ENCODE data around the gene SPG7. TPM values are rescaled to one million over a fixed set of nuclear protein-coding genes. Genes with fewer than 3 reads are reported as not detected.

SPG7 gene
- total RNA-seq, 1 donor: 83.3 TPM

DNA sequence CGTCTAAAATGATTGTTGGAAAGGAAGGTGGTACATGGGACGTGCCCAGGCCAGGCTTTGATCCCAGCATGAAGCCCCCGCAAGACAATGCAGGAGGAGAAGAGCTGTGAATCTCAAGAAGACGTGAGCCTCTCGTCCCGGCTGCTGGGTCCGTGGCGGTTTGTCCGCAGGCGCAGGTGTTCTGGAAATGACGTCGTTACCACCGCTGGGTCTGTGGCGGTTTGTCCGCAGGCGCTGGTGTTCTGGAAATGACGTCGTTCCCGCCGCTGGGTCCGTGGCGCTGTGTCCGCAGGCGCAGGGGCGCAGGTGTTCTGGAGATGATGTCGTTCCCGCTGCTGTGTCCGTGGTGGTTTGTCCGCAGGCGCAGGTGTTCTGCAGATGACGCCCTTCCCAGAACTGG lies 14.1 kb downstream of the SPG7 start:
- no peaks in the 10 kb centered on the region for H3K27me3 ChIP-seq (ENCODE audit: insufficient read depth, low read length)
- no peaks in the 10 kb centered on the region for H3K9me3 ChIP-seq (ENCODE audit: low read depth, low read length)

GRCh38 chr16:89523680-89524344 lies 15.6 kb downstream of the SPG7 start:
- H3K9me3 ChIP-seq (ENCODE audit: low read depth, low read length): no peaks in the 10 kb centered on the region

More for the DNA sequence above, 14.1 kb downstream of the SPG7 start:
- H3K4me3 ChIP-seq (ENCODE audit: low read length): no peak overlapping the region
- no peaks in the 10 kb centered on the region for H3K4me1 ChIP-seq (ENCODE audit: insufficient read depth, low read length)

DNA sequence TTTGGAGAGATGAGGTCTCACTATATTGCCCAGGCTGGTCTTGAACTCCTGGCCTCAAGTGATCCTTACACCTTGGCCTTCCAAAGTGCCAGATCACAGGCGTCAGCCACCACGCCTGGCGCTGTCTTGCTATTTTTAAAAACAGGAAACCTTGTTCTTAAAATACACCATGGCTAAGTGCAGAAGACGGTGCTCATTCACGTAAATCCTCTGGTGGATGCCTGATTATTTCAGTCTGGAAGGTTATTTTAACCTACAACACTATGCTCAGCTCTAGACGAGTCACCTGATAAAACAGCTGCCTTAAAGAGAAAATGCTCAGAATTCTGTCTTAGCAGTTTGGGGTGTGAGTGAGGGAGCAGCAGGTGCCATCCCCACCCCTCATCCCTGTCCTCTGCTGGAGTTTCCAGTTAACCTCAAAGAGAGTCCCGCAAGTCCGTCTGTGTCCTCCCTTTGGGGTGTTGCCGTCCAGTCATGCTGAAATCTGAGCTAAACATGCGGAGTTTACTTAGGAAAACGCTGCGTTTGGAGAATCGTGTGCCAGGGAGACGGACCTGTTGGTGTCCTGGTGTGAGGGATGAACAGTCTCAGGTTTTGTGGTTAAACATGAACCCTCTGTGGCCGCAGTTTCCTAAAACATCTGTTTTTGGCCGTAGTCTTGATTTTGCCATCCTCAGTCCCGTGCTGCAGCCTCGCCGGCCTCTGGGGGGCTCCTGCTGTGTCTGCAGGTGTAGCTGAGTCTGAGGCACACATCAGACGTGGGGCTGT lies 17.1 kb downstream of the SPG7 start:
- H3K9me3 ChIP-seq (ENCODE audit: low read depth, low read length): no peaks in the 10 kb centered on the region
- no peaks in the 10 kb centered on the region for H3K27me3 ChIP-seq (ENCODE audit: insufficient read depth, low read length)
- H3K4me1 ChIP-seq (ENCODE audit: insufficient read depth, low read length): no peaks in the 10 kb centered on the region
- H3K4me3 ChIP-seq (ENCODE audit: low read length): no peak overlapping the region

More at GRCh38 chr16:89523680-89524344, 15.6 kb downstream of the SPG7 start:
- H3K27me3 ChIP-seq (ENCODE audit: insufficient read depth, low read length): no peaks in the 10 kb centered on the region
- H3K4me1 ChIP-seq (ENCODE audit: insufficient read depth, low read length): no peaks in the 10 kb centered on the region
- no peak overlapping the region for H3K4me3 ChIP-seq (ENCODE audit: low read length)

- Histone ChIP-seq H3K27me3 (ENCODE audit: insufficient read depth, low read length) (no peaks in the 10 kb centered on the region), H3K9me3 (ENCODE audit: low read depth, low read length) (no peaks in the 10 kb centered on the region), H3K4me3 (ENCODE audit: low read length) (no peak overlapping the region), H3K4me1 (ENCODE audit: insufficient read depth, low read length) (peaks cover 11% of the 10 kb centered on the region)
These were observed 20.9 kb downstream of the SPG7 start for GRCh38 chr16:89529097-89529496.

GRCh38 chr16:89530401-89531381 lies 22.5 kb downstream of the SPG7 start:
- Histone ChIP-seq H3K9me3 (ENCODE audit: low read depth, low read length) (no peaks in the 10 kb centered on the region), H3K27me3 (ENCODE audit: insufficient read depth, low read length) (no peaks in the 10 kb centered on the region), H3K4me3 (ENCODE audit: low read length) (no peak overlapping the region)

GRCh38 chr16:89531821-89532526 lies 23.8 kb downstream of the SPG7 start:
- Histone ChIP-seq H3K9me3 (ENCODE audit: low read depth, low read length) (no peaks in the 10 kb centered on the region), H3K27me3 (ENCODE audit: insufficient read depth, low read length) (no peaks in the 10 kb centered on the region), H3K4me1 (ENCODE audit: insufficient read depth, low read length) (peaks cover 27% of the 10 kb centered on the region), H3K4me3 (ENCODE audit: low read length) (no peak overlapping the region)

More at GRCh38 chr16:89530401-89531381, 22.5 kb downstream of the SPG7 start:
- H3K4me1 ChIP-seq (ENCODE audit: insufficient read depth, low read length): peaks cover 27% of the 10 kb centered on the region

GRCh38 chr16:89534252-89534756 lies 26.1 kb downstream of the SPG7 start:
- Histone ChIP-seq H3K4me1 (ENCODE audit: insufficient read depth, low read length) (peaks cover 27% of the 10 kb centered on the region), H3K9me3 (ENCODE audit: low read depth, low read length) (no peaks in the 10 kb centered on the region), H3K4me3 (ENCODE audit: low read length) (no peak overlapping the region), H3K27me3 (ENCODE audit: insufficient read depth, low read length) (no peaks in the 10 kb centered on the region)

- Histone ChIP-seq H3K4me1 (ENCODE audit: insufficient read depth, low read length) (peaks cover 27% of the 10 kb centered on the region), H3K4me3 (ENCODE audit: low read length) (no peak overlapping the region), H3K27me3 (ENCODE audit: insufficient read depth, low read length) (no peaks in the 10 kb centered on the region)
These were observed 28.2 kb downstream of the SPG7 start for GRCh38 chr16:89536371-89536770.

DNA sequence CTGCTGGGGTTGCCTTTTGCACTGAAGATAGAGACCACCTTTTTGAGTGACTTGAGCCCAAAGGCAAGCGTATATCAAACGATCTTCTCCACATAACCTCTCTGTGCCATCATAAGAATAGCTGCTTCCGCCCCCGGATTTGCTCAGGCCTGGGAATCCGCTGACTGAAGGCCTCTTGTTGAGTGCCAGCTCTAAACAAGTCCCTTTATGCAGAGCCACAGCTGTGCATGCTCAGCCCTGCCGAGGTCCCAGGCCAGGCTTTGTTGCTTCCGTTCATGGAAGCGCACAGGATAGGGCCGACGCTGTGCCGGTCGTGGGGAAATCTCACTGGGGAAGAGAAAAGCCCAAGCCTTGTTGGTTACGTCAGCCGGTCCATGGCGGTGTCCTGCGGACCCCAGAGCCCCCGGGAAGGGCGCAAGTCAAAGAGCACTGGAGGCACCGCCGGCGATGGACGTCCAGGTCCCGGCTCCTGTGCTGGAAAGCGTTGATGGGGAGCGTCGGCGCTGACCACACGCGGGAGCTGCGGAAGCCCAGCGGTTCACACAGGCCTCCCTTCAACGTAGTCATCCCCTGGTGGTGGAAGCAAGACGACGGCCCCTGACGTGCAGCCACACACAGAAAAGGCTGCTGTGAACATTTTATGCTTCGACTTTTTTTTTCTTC lies 28.8 kb downstream of the SPG7 start:
- Histone ChIP-seq H3K27me3 (ENCODE audit: insufficient read depth, low read length) (no peaks in the 10 kb centered on the region), H3K9me3 (ENCODE audit: low read depth, low read length) (no peaks in the 10 kb centered on the region), H3K4me1 (ENCODE audit: insufficient read depth, low read length) (peaks cover 27% of the 10 kb centered on the region), H3K4me3 (ENCODE audit: low read length) (no peak overlapping the region)

More at GRCh38 chr16:89536371-89536770, 28.2 kb downstream of the SPG7 start:
- no peaks in the 10 kb centered on the region for H3K9me3 ChIP-seq (ENCODE audit: low read depth, low read length)

GRCh38 chr16:89537549-89537925 lies 29.3 kb downstream of the SPG7 start:
- no peaks in the 10 kb centered on the region for H3K27me3 ChIP-seq (ENCODE audit: insufficient read depth, low read length)
- H3K4me1 ChIP-seq (ENCODE audit: insufficient read depth, low read length): peaks cover 27% of the 10 kb centered on the region
- H3K4me3 ChIP-seq (ENCODE audit: low read length): no peak overlapping the region
- H3K9me3 ChIP-seq (ENCODE audit: low read depth, low read length): no peaks in the 10 kb centered on the region

- Histone ChIP-seq H3K4me3 (ENCODE audit: low read length) (no peak overlapping the region), H3K4me1 (ENCODE audit: insufficient read depth, low read length) (peaks cover 25% of the 10 kb centered on the region), H3K27me3 (ENCODE audit: insufficient read depth, low read length) (no peaks in the 10 kb centered on the region), H3K9me3 (ENCODE audit: low read depth, low read length) (no peaks in the 10 kb centered on the region)
These were observed 30.1 kb downstream of the SPG7 start for GRCh38 chr16:89538286-89538685.

- Histone ChIP-seq H3K9me3 (ENCODE audit: low read depth, low read length) (no peaks in the 10 kb centered on the region), H3K27me3 (ENCODE audit: insufficient read depth, low read length) (no peaks in the 10 kb centered on the region), H3K4me1 (ENCODE audit: insufficient read depth, low read length) (peaks cover 2% of the 10 kb centered on the region), H3K4me3 (ENCODE audit: low read length) (no peak overlapping the region)
These were observed 32.4 kb downstream of the SPG7 start for GRCh38 chr16:89540557-89540956.

DNA sequence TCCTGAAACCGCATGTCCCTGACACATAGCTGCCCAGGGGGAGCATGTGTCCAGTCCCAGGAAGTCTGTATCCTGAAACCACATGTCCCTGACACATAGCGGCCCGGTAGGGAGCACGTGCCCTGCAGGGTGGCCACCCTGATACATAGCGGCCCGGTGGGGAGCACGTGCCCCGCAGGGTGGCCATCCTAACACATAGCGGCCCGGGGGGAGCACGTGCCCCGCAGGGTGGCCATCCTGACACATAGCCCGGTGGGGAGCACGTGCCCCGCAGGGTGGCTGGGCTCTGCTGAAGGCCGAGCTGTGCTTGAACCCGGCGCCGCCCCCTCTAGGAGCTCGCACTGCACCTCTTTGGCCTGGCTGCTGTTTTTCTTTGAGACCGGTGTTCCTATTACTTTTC lies 33.6 kb downstream of the SPG7 start:
- Histone ChIP-seq H3K4me1 (ENCODE audit: insufficient read depth, low read length) (no peaks in the 10 kb centered on the region), H3K9me3 (ENCODE audit: low read depth, low read length) (no peaks in the 10 kb centered on the region), H3K27me3 (ENCODE audit: insufficient read depth, low read length) (no peaks in the 10 kb centered on the region), H3K4me3 (ENCODE audit: low read length) (no peak overlapping the region)

DNA sequence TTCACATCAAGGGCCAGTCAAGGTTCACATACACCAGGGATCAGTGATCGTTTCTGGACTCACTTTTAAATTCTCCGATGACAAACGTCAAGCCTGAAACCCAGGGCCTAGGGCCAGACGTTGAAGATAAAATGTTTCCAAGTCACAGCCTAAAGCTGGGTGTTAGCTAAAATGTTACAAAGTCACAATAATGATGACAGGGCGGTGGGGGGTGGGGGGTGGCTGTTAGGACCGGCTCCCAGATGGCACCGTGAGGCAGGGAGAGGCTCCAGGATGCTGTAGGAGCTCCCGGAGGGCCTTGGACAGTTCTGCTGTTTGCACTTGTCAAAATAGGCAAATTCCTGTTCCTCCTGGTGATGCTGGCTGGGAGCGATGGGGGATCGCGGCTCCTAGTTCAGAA lies 35.9 kb downstream of the SPG7 start:
- Histone ChIP-seq H3K27me3 (ENCODE audit: insufficient read depth, low read length) (no peaks in the 10 kb centered on the region), H3K4me1 (ENCODE audit: insufficient read depth, low read length) (no peaks in the 10 kb centered on the region), H3K9me3 (ENCODE audit: low read depth, low read length) (no peaks in the 10 kb centered on the region), H3K4me3 (ENCODE audit: low read length) (no peak overlapping the region)

Data from mononuclear cell (primary cell).